HL-60/S4 treated with phorbol 12-myristate 13-acetate at 8.2 ng/mL for 4 days and 3 days (cell line): ENCODE results near the gene DSP.

Experiments
- in situ Hi-C: fragments of 300-500 bp; cut with MboI; formaldehyde crosslinking; loops from 2 replicates; pipeline ENCODE4 v1.15.0; 2022; ENCODE audit warnings: low sequenced_read_pairs

Gene DSP, protein sequence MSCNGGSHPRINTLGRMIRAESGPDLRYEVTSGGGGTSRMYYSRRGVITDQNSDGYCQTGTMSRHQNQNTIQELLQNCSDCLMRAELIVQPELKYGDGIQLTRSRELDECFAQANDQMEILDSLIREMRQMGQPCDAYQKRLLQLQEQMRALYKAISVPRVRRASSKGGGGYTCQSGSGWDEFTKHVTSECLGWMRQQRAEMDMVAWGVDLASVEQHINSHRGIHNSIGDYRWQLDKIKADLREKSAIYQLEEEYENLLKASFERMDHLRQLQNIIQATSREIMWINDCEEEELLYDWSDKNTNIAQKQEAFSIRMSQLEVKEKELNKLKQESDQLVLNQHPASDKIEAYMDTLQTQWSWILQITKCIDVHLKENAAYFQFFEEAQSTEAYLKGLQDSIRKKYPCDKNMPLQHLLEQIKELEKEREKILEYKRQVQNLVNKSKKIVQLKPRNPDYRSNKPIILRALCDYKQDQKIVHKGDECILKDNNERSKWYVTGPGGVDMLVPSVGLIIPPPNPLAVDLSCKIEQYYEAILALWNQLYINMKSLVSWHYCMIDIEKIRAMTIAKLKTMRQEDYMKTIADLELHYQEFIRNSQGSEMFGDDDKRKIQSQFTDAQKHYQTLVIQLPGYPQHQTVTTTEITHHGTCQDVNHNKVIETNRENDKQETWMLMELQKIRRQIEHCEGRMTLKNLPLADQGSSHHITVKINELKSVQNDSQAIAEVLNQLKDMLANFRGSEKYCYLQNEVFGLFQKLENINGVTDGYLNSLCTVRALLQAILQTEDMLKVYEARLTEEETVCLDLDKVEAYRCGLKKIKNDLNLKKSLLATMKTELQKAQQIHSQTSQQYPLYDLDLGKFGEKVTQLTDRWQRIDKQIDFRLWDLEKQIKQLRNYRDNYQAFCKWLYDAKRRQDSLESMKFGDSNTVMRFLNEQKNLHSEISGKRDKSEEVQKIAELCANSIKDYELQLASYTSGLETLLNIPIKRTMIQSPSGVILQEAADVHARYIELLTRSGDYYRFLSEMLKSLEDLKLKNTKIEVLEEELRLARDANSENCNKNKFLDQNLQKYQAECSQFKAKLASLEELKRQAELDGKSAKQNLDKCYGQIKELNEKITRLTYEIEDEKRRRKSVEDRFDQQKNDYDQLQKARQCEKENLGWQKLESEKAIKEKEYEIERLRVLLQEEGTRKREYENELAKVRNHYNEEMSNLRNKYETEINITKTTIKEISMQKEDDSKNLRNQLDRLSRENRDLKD (N-terminal part only)

DNA sequence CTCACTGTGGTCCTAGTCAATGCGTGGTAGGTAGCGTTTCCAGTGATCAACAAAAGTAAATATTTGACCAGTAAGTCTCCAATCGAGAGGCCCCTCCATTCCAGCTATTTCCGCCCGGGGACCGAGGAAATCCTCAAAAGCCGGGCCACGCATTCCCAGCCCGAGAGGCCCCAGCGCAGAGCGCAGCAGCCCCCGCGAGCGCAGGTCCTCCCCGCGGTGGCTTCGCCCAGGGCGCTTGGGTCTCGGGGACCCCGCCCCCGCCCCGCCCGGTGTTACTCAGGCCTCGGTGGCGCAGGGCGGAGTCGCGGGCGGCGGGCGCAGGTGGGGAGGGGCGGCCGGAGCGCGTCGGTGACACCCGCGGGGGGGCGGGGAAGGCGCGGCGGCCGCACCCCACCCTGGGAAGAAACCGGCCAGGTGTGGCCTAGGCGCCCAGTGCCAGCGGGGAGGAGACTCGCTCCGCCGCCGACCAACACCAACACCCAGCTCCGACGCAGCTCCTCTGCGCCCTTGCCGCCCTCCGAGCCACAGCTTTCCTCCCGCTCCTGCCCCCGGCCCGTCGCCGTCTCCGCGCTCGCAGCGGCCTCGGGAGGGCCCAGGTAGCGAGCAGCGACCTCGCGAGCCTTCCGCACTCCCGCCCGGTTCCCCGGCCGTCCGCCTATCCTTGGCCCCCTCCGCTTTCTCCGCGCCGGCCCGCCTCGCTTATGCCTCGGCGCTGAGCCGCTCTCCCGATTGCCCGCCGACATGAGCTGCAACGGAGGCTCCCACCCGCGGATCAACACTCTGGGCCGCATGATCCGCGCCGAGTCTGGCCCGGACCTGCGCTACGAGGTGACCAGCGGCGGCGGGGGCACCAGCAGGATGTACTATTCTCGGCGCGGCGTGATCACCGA, at the start of gene DSP:
Gene DSP, plus strand, starts transcription at position 497 of the 890 bp plus-strand sequence. Its CDS starts 245 bp downstream, at position 742.
- in situ Hi-C loops, result no loop called here

DNA sequence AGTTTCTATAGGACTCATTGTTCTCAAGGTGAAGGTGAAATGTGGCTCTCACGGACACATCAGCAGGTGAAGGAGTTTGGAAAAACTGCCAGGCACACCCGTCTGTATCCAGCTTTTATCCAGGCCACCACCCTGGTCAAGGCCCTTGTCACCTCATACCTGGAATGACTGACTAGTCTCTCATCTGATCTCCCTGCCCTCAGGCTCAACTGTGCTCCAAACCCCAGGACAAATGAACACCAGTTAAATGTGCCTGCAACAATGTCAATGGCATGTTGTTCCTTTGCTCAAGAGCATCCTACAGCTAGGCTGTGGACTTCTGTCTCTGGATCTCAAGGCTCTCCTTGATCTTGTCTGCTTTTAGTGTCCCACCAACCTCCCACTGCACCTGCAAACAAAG, 47.6 kb upstream of the DSP start:
- in situ Hi-C loops, result no loop called here

DNA sequence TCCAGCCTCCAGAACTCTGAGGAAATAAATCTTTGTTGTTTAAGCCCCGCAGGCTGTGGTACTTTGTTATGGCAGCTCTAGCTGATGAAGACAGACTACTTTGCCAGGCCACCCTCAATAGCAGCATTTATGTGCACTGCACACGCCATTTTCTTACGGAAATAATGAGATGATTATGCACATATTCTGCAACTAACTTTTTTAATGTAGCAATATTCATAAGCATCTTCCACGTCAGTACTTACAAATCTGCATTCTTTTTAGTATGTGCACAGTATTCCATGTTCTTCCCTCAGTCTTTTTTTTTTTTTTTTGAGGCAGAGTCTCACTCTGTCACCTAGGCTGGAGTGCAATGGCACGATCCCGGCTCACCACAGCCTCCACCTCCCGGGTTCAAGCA, 46.8 kb upstream of the DSP start:
- in situ Hi-C loops, result no loop called here

DNA sequence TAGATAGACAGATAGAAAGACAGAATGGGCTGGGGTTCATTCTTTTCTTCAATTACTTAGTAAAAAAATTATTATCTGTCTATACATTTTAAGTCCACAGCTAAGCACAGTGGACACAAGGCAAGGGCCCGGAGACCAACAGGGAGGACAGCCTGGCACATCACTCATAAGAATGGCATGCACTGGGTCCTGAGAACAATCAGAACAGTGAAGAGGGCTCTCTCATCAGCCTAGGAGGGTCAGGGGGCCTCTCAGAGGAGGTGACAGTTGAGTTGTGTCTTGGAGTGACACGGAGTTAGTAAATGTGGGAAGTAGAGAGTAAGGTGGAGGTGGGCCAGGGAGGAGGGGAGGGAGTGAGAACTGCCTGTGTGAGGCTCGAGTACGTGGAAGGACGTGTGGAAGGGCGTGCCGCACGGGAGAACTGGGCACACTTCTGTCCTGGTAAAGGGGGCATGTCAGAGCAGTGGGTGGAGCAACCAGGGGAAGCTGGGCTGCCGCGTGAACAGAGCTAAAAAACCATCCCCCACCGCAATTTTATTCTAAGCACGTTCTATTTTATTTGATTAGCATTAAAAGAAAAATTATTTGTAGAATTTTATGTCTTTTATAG, 45.1 kb upstream of the DSP start:
- in situ Hi-C loops, result no loop called here

DNA sequence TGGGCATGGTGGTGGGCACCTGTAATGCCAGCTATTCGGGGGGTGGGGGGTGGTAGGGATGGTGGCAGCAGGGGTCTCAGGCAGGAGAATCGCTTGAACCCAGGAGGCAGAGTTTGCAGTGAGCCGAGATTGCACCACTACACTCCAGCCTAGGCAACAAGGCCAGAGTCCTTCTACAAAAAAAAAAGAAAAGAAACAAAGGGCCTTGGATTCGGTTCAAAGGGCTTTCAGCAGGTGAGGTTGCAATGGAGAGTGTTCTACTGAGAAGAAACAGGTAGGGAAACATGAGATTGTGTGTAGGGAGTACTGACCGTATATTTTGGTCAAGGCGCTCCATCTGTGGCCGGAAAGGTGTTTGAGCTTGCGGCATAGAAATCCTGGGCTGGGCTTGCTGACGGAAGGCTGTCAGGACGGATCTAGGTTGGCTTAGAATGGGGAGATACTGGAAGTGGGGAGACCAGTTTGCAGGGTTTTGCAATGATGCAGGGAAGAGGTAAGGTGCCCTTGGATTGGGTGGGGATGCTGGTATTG, 40.7 kb upstream of the DSP start:
- in situ Hi-C loops, result no loop called here

DNA sequence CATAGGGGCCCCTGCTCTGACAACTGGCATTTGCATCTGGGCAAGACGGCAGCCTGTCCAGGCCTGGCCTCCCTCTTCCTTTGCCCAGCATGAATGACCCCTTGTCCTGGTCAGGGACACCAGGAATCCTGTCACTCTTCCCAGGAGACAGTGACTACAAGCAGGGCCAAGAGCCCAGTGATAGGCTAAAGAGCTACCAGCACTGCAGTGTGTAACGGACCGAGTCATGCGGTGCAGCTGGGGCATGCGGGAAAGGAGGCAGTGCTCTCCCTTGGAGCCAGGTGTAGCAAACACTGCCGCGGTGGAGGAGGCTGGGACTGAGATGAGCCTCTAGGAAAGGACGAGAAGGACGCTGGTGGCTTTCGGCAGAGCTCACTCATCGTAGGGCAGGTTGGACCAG, 38.7 kb upstream of the DSP start:
- in situ Hi-C loops, result no loop called here

DNA sequence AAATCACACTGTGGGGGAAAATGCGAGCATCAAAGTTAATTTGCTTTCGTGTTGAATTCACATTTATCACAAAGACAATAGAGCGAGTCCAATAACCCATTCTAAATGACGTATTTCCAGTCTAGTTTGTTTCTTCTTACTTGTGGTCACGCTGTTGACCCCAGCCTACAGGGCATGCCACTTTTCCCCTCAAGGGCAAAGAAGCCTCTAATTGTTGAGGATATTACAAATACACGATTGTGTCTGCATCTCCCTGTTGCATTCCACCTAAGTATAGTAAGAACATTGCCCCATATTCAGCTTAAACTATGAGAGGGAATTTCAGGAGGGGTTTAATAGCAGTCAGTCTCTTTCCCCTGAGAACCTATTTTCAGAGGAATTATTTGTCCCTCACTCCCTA, 37.4 kb upstream of the DSP start:
- in situ Hi-C loops, result no loop called here

DNA sequence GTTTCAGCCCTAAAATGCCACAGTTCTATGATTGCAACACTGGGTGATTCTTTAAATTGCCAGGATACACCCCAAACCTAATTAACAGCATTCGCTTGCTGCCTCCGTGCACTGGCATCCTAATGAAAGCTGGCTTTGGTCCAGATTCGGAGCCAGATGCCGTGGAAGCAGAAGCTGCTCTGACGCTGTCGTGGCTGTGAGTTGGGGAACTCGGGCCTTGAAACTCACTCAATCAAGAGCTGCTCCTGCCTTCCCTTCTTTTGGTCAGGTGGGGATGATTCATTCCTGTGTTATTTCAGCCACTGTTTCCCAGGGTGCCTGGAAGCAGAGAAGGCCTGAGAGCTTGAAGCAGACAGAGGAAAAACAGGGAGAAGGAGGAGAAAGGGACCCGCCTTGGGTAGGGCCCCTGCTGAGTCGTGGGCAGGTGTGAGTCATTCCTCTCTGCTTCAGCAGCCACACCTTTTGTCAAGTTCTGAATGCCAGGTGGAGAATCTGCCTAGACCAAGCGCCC, 36.2 kb upstream of the DSP start:
- in situ Hi-C loops, result no loop called here

DNA sequence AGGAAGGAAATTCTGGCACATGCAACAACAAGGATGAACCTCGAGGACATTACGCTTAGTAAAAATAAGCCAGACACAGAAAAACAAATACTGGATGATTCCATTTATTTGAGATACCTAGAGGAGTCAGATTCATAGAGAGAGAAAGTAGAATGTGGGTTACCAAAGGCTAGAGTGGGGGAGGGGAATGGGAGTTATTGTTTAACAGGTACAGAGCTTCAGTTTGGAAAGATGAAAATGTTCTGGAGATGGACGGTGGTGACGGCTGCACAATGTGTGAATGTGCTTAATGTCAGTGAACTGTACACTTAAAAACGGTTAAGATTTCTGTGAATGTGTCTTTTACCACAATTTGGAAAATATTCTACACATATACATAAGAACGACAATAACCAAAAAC, 33.9 kb upstream of the DSP start:
- in situ Hi-C loops, result no loop called here

DNA sequence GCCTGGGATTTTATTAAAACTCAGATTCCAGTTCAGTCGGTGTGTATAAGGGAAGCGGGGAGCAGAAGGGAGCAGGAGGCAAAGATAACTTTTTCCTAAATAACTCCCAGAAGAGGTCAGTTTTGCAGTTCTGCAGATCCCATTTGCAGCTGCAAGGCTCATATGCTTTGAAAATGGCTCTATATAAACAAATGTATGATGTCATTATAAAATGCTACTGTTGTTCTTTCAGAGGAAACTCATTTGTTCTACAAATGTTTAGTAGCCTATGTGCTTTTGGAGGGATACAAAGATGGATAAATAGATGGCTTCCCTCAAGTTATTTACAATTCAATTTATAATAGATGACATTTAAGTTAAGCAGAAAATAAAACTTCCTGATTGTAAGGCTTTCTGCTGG, 29.2 kb upstream of the DSP start:
- in situ Hi-C loops, result no loop called here

DNA sequence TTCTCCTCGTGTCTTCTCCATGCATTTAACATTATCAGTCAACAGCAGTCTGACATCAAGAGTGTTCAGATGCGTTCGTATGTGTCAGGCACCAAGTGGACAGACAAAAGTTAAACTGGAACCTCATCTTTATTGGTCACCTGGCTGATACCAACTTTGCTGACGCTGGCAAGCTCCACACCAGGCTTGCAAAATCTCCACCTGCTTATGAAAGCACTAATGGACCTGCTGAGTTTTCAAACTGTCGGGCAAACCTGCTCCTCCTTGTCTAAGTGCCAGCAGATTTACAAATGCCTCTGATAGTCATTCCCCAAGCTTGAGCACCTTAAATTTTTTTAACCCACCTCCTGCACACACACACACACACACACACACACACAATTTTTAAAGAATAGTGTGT, 27.9 kb upstream of the DSP start:
- in situ Hi-C loops, result no loop called here

DNA sequence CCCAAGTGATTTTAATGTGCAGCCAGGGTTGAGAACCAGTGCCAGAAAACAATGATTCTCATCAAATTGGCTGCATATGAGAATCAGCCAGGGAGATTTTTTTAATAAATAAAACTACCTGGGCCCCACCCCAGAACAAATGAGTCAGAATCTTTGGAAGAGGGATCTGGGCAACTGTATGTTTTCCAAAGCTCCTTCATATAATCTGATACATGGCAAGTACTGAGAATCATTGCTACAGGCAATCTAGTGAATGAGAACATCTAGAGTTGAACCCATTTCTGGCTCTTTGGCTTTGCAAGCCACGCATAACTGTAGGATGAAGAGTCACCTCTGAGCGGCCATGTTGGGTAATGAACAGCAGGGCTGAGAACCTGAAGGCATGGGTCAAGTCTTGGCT, 26.1 kb upstream of the DSP start:
- in situ Hi-C loops, result no loop called here

DNA sequence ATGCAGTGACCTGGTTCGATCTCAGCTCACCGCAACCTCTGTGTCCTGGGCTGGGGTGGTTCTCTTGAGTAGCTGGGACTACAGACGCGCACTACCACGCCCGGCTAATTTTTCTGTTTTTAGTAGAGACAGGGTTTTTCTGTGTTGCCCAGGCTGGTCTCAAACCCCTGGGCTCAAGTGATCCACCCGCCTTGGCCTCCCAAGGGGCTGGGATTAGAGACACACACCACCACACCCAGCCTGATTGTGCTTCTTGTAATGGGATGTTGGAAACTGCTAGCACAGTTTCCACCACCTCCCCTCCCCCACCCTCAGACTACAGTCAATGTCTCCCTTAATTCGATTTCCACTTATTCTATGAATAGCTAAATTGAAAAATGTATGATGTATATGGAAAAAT, 22.6 kb upstream of the DSP start:
- in situ Hi-C loops, result no loop called here

DNA sequence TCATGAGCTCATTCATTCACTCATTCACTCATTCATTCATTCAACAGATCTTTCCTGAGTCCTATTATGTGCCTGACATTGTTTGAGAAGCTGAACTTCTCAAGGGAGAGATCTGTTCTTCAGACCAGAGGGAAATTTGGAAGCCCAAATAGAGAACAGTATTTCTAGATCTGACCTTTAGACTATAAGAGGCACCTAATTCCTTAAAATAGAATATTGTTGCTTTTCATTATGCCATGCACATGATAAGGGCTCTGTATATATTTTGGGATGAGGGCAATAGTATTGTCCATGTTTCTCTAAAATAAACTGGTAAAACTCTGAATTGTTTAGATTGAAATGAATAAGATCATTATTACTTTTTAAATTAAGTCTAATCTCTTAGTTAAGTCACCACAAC, 18.6 kb upstream of the DSP start:
- in situ Hi-C loops, result no loop called here

DNA sequence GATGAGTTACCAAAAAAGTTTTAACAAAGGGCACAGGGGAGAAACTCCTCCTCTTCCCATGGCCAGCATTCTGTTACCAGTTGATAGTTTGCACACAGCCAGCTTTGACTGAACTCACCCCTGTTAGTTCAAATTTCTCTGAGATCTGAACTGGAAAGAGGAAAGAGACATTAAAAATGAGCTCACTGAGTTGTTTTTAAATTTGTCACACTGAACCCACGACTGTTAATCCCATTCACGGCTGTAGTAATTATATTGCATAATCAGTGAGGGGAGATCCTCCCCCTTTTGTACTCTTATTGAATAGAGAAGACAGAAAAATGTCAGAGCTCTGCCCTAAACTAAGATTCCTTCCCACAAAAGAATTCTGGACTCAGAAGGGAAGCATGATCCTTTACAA, 17.5 kb upstream of the DSP start:
- in situ Hi-C loops, result no loop called here

DNA sequence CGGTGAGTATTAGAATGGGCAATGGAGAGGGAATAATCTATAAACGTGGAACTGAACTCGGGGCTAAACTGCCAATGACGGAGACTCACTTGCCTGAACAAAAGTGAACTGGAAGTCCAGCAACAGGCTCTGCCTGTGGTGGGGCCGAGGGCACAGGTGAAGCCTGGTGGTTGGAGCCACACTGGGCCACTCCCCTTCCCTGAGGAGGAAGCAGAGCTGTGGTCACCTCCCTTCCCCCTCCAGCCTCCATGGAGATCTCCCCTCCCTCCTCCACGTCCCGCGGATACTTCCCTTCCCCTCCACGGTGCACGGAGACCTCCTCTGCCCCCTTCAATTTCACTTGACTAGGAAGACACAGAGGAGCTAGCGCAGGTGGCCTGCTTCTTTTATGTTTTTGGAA, 14.7 kb upstream of the DSP start:
- in situ Hi-C loops, result no loop called here

DNA sequence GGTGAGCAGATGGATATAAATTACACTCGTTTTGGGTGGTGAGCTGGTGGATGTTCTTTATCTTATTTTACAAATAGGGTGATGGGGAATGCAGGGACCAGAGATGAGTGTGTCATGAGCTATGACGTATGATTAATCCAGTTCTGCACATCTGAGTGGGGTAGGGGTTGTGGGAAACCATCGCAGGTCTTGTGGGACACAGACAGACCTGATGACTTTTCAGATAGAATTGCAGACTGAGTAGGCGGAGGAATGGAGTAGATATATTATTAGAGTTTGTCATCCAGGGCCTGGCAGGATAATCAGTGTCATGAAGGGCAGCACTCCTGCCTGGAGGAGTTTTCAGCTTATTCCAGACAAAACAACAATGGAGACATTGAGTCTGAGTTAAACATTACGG, 12.9 kb upstream of the DSP start:
- in situ Hi-C loops, result no loop called here

DNA sequence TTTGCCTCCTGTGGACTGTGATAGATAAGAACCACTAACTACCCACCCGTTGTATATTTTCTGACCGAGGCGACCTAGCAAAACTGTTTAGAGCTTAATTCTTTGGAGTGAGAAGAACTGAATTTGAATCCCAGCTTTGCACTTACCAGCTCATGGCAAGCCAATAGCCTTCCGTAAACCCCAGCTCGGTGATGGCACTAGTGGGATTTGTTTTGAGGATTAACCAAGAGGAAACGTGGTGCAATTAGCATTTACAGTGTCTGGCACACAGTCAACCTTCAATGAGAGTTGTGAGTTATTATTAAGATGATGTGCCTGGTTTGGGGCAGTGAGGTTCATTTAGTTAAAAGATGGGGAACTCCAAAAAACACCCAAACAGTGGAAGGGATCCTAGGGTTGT, 12.3 kb upstream of the DSP start:
- in situ Hi-C loops, result no loop called here

DNA sequence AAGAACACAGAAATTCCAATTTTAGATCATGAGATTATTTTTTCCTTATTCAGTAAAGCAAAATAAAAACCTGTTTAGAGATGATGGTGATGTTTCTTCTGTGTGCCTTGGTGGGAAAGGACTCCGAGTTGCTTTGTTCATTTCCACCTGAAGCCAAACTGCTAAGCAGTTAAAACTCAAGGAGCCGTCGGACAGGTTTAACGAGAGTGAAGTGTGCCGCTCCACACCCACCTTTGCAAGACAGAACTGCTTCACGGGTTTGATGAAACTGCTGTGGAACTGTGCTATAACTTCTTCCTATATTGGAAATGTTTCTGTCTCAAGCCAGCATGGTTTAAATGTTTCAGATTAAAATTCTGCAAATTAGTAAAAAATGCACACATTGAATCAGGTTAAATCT, 9.2 kb upstream of the DSP start:
- in situ Hi-C loops, result no loop called here

DNA sequence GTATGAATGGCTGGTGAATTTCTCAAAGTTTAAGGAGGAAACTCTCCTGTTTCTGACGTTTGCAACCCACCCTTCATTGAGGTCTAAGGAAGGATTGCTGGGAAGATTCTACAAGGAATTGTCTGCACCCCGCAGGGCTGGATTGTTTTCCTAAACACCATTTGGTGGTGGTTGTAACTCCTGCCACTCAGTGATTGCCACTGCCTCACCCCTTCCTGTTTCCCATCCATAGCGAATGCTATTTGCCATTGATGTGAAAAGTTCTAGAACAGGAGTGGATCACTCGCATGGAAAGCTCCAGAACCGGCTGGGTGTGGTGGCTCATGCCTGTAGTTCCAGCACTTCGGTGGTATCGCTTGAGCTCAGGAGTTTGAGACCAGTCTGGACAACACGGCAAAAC, 8.7 kb upstream of the DSP start:
- in situ Hi-C loops, result no loop called here
